Effector memory CD8-positive, alpha-beta T cell (primary cell): Measurements from ENCODE around the gene NDUFAF4.
A peak's percentile ranks its signal among the peaks of the same experiment; 100 is the strongest.

Experiments
- ATAC-seq: fragments of 150-1000 bp; cut with Tn5 transposase; replicated peaks from 2 replicates; pipeline ENCODE4 v1.10.0; 2021; ENCODE audit warnings: mild to moderate bottlenecking, moderate library complexity
- DNase-seq, 3 experiments: peaks; one replicate each; pipeline ENCODE4 v3.0.0; 2021
- H3K27ac Mint-ChIP-seq, 2 donors: one replicate each; pipeline ENCODE4 v1.8.0; 2022; ENCODE audit warnings: mild to moderate bottlenecking in 2 of 2, mixed read lengths in 2 of 2, moderate library complexity in 2 of 2
- H3K27me3 Mint-ChIP-seq, 2 donors: one replicate each; pipeline ENCODE4 v1.8.0; 2022; ENCODE audit warnings: mixed read lengths in 2 of 2
- H3K36me3 Mint-ChIP-seq: one replicate; pipeline ENCODE4 v1.8.0; 2022; ENCODE audit warnings: mild to moderate bottlenecking, moderate library complexity, mixed read lengths; ENCODE audit not compliant: insufficient read depth
- H3K4me1 Mint-ChIP-seq, 2 donors: one replicate each; pipeline ENCODE4 v1.8.0; 2022; ENCODE audit warnings: low read depth in 2 of 2, mixed read lengths in 2 of 2
- H3K4me3 Mint-ChIP-seq, 2 donors: one replicate each; pipeline ENCODE4 v1.8.0; 2022; ENCODE audit warnings: mild to moderate bottlenecking in 2 of 2, mixed read lengths in 2 of 2, moderate library complexity in 2 of 2
- H3K9me3 Mint-ChIP-seq, 2 donors: one replicate each; pipeline ENCODE4 v1.8.0; 2022; ENCODE audit warnings: mixed read lengths in 2 of 2

The NDUFAF4 gene

GRCh38 chr6:96923400-96923799, 25.7 kb upstream of the NDUFAF4 start:
- Mint-ChIP-seq H3K36me3 (peaks cover 16% of the 10 kb centered on the region), H3K9me3 (no peaks in the 10 kb centered on the region), H3K4me1 (peaks cover 18 to 24% of the 10 kb centered on the region in 2 donors), H3K27me3 (no peaks in the 10 kb centered on the region), H3K4me3 (peak overlapping the region; percentile 94 to 97), H3K27ac (peak overlapping the region; percentile 98 to 99)
- no peak for DNase-seq
- ATAC-seq: no peak

- peaks cover 0 to 5% of the 10 kb centered on the region in 2 donors for H3K4me1 Mint-ChIP-seq
- H3K36me3 Mint-ChIP-seq: no peaks in the 10 kb centered on the region
- ATAC-seq (no peak), DNase-seq (no peak)
- peaks cover 34 to 38% of the 10 kb centered on the region in 2 donors for H3K27me3 Mint-ChIP-seq
- H3K4me3 Mint-ChIP-seq: no peak overlapping the region
- no peaks in the 10 kb centered on the region for H3K9me3 Mint-ChIP-seq
- no peak overlapping the region for H3K27ac Mint-ChIP-seq
Measured at GRCh38 chr6:96917098-96917497, 19.4 kb upstream of the NDUFAF4 start.

GRCh38 chr6:96913621-96914020, 15.9 kb upstream of the NDUFAF4 start:
- ATAC-seq: no peak
- Mint-ChIP-seq H3K4me1 (no peaks in the 10 kb centered on the region), H3K9me3 (no peaks in the 10 kb centered on the region), H3K4me3 (no peak overlapping the region), H3K36me3 (no peaks in the 10 kb centered on the region), H3K27ac (no peak overlapping the region), H3K27me3 (peaks cover 49 to 61% of the 10 kb centered on the region in 2 donors)
- no peak for DNase-seq

GRCh38 chr6:96911751-96912150, 14.1 kb upstream of the NDUFAF4 start:
- no peaks in the 10 kb centered on the region for H3K9me3 Mint-ChIP-seq
- no peak overlapping the region for H3K27ac Mint-ChIP-seq
- DNase-seq: no peak
- no peak for ATAC-seq
- no peaks in the 10 kb centered on the region for H3K36me3 Mint-ChIP-seq
- H3K4me3 Mint-ChIP-seq: no peak overlapping the region
- H3K27me3 Mint-ChIP-seq: peaks cover 49 to 62% of the 10 kb centered on the region in 2 donors
- no peaks in the 10 kb centered on the region for H3K4me1 Mint-ChIP-seq

GRCh38 chr6:96911171-96911570, 13.5 kb upstream of the NDUFAF4 start:
- Mint-ChIP-seq H3K9me3 (no peaks in the 10 kb centered on the region), H3K4me3 (no peak overlapping the region), H3K36me3 (no peaks in the 10 kb centered on the region), H3K27ac (no peak overlapping the region), H3K27me3 (peaks cover 49 to 62% of the 10 kb centered on the region in 2 donors), H3K4me1 (no peaks in the 10 kb centered on the region)
- DNase-seq (no peak), ATAC-seq (no peak)

GRCh38 chr6:96909811-96910210, 12.1 kb upstream of the NDUFAF4 start:
- Mint-ChIP-seq H3K9me3 (no peaks in the 10 kb centered on the region), H3K4me3 (no peak overlapping the region), H3K36me3 (no peaks in the 10 kb centered on the region), H3K4me1 (no peaks in the 10 kb centered on the region), H3K27me3 (peaks cover 39 to 54% of the 10 kb centered on the region in 2 donors), H3K27ac (no peak overlapping the region)
- ATAC-seq (no peak), DNase-seq (no peak)

- DNase-seq (no peak), ATAC-seq (no peak)
- Mint-ChIP-seq H3K4me3 (no peak overlapping the region), H3K4me1 (no peaks in the 10 kb centered on the region), H3K36me3 (no peaks in the 10 kb centered on the region), H3K27ac (no peak overlapping the region), H3K9me3 (no peaks in the 10 kb centered on the region), H3K27me3 (peaks cover 23 to 46% of the 10 kb centered on the region in 2 donors)
Measured at GRCh38 chr6:96907498-96907897, 9.8 kb upstream of the NDUFAF4 start.

GRCh38 chr6:96900873-96901272, 3.2 kb upstream of the NDUFAF4 start:
- H3K9me3 Mint-ChIP-seq: no peaks in the 10 kb centered on the region
- H3K27ac Mint-ChIP-seq: no peak overlapping the region
- H3K36me3 Mint-ChIP-seq: peaks cover 13% of the 10 kb centered on the region
- peaks cover 11 to 15% of the 10 kb centered on the region in 2 donors for H3K4me1 Mint-ChIP-seq
- H3K27me3 Mint-ChIP-seq: peaks cover 21 to 29% of the 10 kb centered on the region in 2 donors
- DNase-seq (no peak), ATAC-seq (no peak)
- H3K4me3 Mint-ChIP-seq: no peak overlapping the region

GRCh38 chr6:96899451-96899998, 1.8 kb upstream of the NDUFAF4 start:
- Mint-ChIP-seq H3K36me3 (peaks cover 25% of the 10 kb centered on the region), H3K4me3 (no peak overlapping the region), H3K9me3 (no peaks in the 10 kb centered on the region), H3K27ac (no peak overlapping the region), H3K4me1 (peaks cover 13 to 17% of the 10 kb centered on the region in 2 donors), H3K27me3 (peaks cover 16 to 29% of the 10 kb centered on the region in 2 donors)
- DNase-seq (no peak), ATAC-seq (no peak)

- peaks cover 15 to 29% of the 10 kb centered on the region in 2 donors for H3K27me3 Mint-ChIP-seq
- no peaks in the 10 kb centered on the region for H3K9me3 Mint-ChIP-seq
- H3K27ac Mint-ChIP-seq: no peak overlapping the region
- H3K4me3 Mint-ChIP-seq: peak overlapping the region in 1 of 2 donors; percentile 90
- peaks cover 25% of the 10 kb centered on the region for H3K36me3 Mint-ChIP-seq
- H3K4me1 Mint-ChIP-seq: peaks cover 13 to 17% of the 10 kb centered on the region in 2 donors
- ATAC-seq: no peak
- DNase-seq: no peak
Measured at GRCh38 chr6:96899019-96899418, 1.3 kb upstream of the NDUFAF4 start.

- H3K4me3 Mint-ChIP-seq: peak overlapping the region; percentile 90 to 95
- H3K36me3 Mint-ChIP-seq: peaks cover 25% of the 10 kb centered on the region
- H3K9me3 Mint-ChIP-seq: no peaks in the 10 kb centered on the region
- H3K27me3 Mint-ChIP-seq: peaks cover 15 to 24% of the 10 kb centered on the region in 2 donors
- peaks cover 13 to 17% of the 10 kb centered on the region in 2 donors for H3K4me1 Mint-ChIP-seq
- peak overlapping the region; percentile 93 to 98 for H3K27ac Mint-ChIP-seq
- DNase-seq (no peak), ATAC-seq (no peak)
Measured at GRCh38 chr6:96898241-96898851, 655 bp upstream of the NDUFAF4 start.

- no peaks in the 10 kb centered on the region for H3K9me3 Mint-ChIP-seq
- DNase-seq (no peak), ATAC-seq (no peak)
- H3K27me3 Mint-ChIP-seq: no peaks in the 10 kb centered on the region
- peaks cover 0 to 3% of the 10 kb centered on the region in 2 donors for H3K4me1 Mint-ChIP-seq
- no peaks in the 10 kb centered on the region for H3K36me3 Mint-ChIP-seq
- no peak overlapping the region for H3K4me3 Mint-ChIP-seq
- H3K27ac Mint-ChIP-seq: no peak overlapping the region
Measured at GRCh38 chr6:96889146-96889545, 8.5 kb downstream of the NDUFAF4 start.

GRCh38 chr6:96888745-96889144, 8.9 kb downstream of the NDUFAF4 start:
- H3K27me3 Mint-ChIP-seq: no peaks in the 10 kb centered on the region
- no peaks in the 10 kb centered on the region for H3K9me3 Mint-ChIP-seq
- H3K4me3 Mint-ChIP-seq: no peak overlapping the region
- H3K4me1 Mint-ChIP-seq: peaks cover 0 to 3% of the 10 kb centered on the region in 2 donors
- ATAC-seq (no peak), DNase-seq (no peak)
- H3K36me3 Mint-ChIP-seq: no peaks in the 10 kb centered on the region
- H3K27ac Mint-ChIP-seq: no peak overlapping the region

- ATAC-seq (no peak), DNase-seq (no peak)
- Mint-ChIP-seq H3K4me3 (no peak overlapping the region), H3K36me3 (no peaks in the 10 kb centered on the region), H3K9me3 (no peaks in the 10 kb centered on the region), H3K27me3 (peaks cover 0 to 11% of the 10 kb centered on the region in 2 donors), H3K4me1 (peaks cover 0 to 3% of the 10 kb centered on the region in 2 donors), H3K27ac (no peak overlapping the region)
Measured at GRCh38 chr6:96886519-96886918, 11.2 kb downstream of the NDUFAF4 start.
